T-helper 17 cell (primary cell): Measurements from ENCODE around the gene IRF3. TPM values are rescaled to one million over a fixed set of nuclear protein-coding genes. Genes with fewer than 3 reads are reported as not detected.
"Not testable (repeated sequence)": the region's sequence is repeated elsewhere in the genome, so short reads cannot be mapped to it uniquely, and the experiment has no call there.

ENCODE experiments used
- ATAC-seq: fragments of 150-1000 bp; cut with Tn5 transposase; 2 replicates; pipeline ENCODE4 v1.10.0; 2021; ENCODE audit warnings: mild to moderate bottlenecking, moderate library complexity
- DNase-seq, 3 donors: peaks; one replicate each; pipeline versions ENCODE4 v3.0.0 to v3.0.0-alpha.2; 2020 to 2021
- H3K9me3 ChIP-seq: one replicate; pipeline ENCODE4 v1.7.0; 2013; ENCODE audit warnings: low read length, mild to moderate bottlenecking; ENCODE audit not compliant: control insufficient read depth, poor library complexity, severe bottlenecking
- H3K27ac Mint-ChIP-seq: one replicate; pipeline ENCODE4 v1.8.0; 2022; ENCODE audit warnings: mild to moderate bottlenecking, moderate library complexity, mixed read lengths
- H3K27me3 Mint-ChIP-seq: one replicate; pipeline ENCODE4 v1.8.0; 2022; ENCODE audit warnings: mixed read lengths
- H3K36me3 Mint-ChIP-seq: one replicate; pipeline ENCODE4 v1.8.0; 2022; ENCODE audit warnings: low read depth, mixed read lengths
- H3K4me1 Mint-ChIP-seq: one replicate; pipeline ENCODE4 v1.8.0; 2022; ENCODE audit warnings: mild to moderate bottlenecking, mixed read lengths
- H3K4me3 Mint-ChIP-seq: one replicate; pipeline ENCODE4 v1.8.0; 2022; ENCODE audit warnings: mild to moderate bottlenecking, moderate library complexity, mixed read lengths
- total RNA-seq, 4 donors: library from RNA in 2 of 4; stranded (reverse) in 2 of 4; gene quantifications; one replicate each; pipeline ENCODE4 v1.2.3 and lab custom pipeline; 2022 to 2026

The IRF3 gene
- total RNA-seq, 2 donors from 2014 or later: 162 to 181 TPM

- Mint-ChIP-seq H3K27me3 (no peaks in the 10 kb centered on the region), H3K4me3 (peak within 1 kb of the TSS; percentile 95), H3K27ac (peak within 1 kb of the TSS; percentile 98), H3K36me3 (peaks cover 4% of the 10 kb centered on the region), H3K4me1 (peaks cover 50% of the 10 kb centered on the region)
- no peaks in the 10 kb centered on the region for H3K9me3 ChIP-seq
- DNase-seq (peak; percentile 98 to 100 (median 99)), ATAC-seq (peak; percentile 75)
These were observed 23.8 kb downstream of the IRF3 start, which contains the start of gene SCAF1 for GRCh38 chr19:49641688-49642491. SCAF1 (plus strand) TSS chr19:49642209; CDS start chr19:49645027, 2,818 bp downstream.

- peaks cover 4% of the 10 kb centered on the region for H3K36me3 Mint-ChIP-seq
- H3K9me3 ChIP-seq: no peaks in the 10 kb centered on the region
- peak within 1 kb of the TSS; percentile 95 for H3K4me3 Mint-ChIP-seq
- peak within 1 kb of the TSS; percentile 98 for H3K27ac Mint-ChIP-seq
- H3K27me3 Mint-ChIP-seq: no peaks in the 10 kb centered on the region
- peak; percentile 74 for ATAC-seq
- H3K4me1 Mint-ChIP-seq: peaks cover 50% of the 10 kb centered on the region
- peak; percentile 96 to 99 (median 98) for DNase-seq
These were observed 25.4 kb downstream of the IRF3 start, which contains the start of gene RRAS for GRCh38 chr19:49640113-49640898. RRAS (minus strand) TSS chr19:49640143; CDS start chr19:49640098, 45 bp downstream.

GRCh38 chr19:49639401-49640112 lies 26.1 kb downstream of the IRF3 start:
- H3K4me3 Mint-ChIP-seq: peak overlapping the region; percentile 95
- DNase-seq (no peak), ATAC-seq (no peak)
- H3K27ac Mint-ChIP-seq: peak overlapping the region; percentile 98
- H3K9me3 ChIP-seq: no peaks in the 10 kb centered on the region
- H3K4me1 Mint-ChIP-seq: peaks cover 50% of the 10 kb centered on the region
- H3K36me3 Mint-ChIP-seq: peaks cover 4% of the 10 kb centered on the region
- no peaks in the 10 kb centered on the region for H3K27me3 Mint-ChIP-seq

GRCh38 chr19:49637821-49638738 lies 27.6 kb downstream of the IRF3 start:
- H3K36me3 Mint-ChIP-seq: no peaks in the 10 kb centered on the region
- no peaks in the 10 kb centered on the region for H3K9me3 ChIP-seq
- DNase-seq (no peak), ATAC-seq (no peak)
- H3K4me1 Mint-ChIP-seq: peaks cover 40% of the 10 kb centered on the region
- H3K4me3 Mint-ChIP-seq: peak overlapping the region; percentile 76
- H3K27me3 Mint-ChIP-seq: no peaks in the 10 kb centered on the region
- peak overlapping the region; percentile 98 for H3K27ac Mint-ChIP-seq

- peak overlapping the region; percentile 25 for H3K4me3 Mint-ChIP-seq
- H3K27ac Mint-ChIP-seq: peak overlapping the region; percentile 27
These were observed 29.3 kb downstream of the IRF3 start for GRCh38 chr19:49636233-49636932.

GRCh38 chr19:49635530-49636232 lies 30.0 kb downstream of the IRF3 start:
- H3K27me3 Mint-ChIP-seq: no peaks in the 10 kb centered on the region
- no peaks in the 10 kb centered on the region for H3K36me3 Mint-ChIP-seq
- ATAC-seq: no peak
- no peak for DNase-seq
- no peak overlapping the region for H3K4me3 Mint-ChIP-seq
- H3K4me1 Mint-ChIP-seq: peaks cover 25% of the 10 kb centered on the region
- H3K9me3 ChIP-seq: no peaks in the 10 kb centered on the region
- H3K27ac Mint-ChIP-seq: peak overlapping the region; percentile 27

More at GRCh38 chr19:49636233-49636932, 29.3 kb downstream of the IRF3 start:
- no peak for ATAC-seq
- H3K9me3 ChIP-seq: no peaks in the 10 kb centered on the region
- no peaks in the 10 kb centered on the region for H3K36me3 Mint-ChIP-seq
- peaks cover 29% of the 10 kb centered on the region for H3K4me1 Mint-ChIP-seq
- H3K27me3 Mint-ChIP-seq: no peaks in the 10 kb centered on the region
- DNase-seq: no peak

GRCh38 chr19:49633273-49633672 lies 32.4 kb downstream of the IRF3 start:
- not testable (repeated sequence) for H3K27me3 Mint-ChIP-seq, DNase-seq, H3K36me3 Mint-ChIP-seq, H3K4me1 Mint-ChIP-seq, H3K9me3 ChIP-seq, H3K27ac Mint-ChIP-seq, ATAC-seq, H3K4me3 Mint-ChIP-seq

GRCh38 chr19:49632576-49632975 lies 33.1 kb downstream of the IRF3 start:
- no peaks in the 10 kb centered on the region for H3K36me3 Mint-ChIP-seq
- no peak overlapping the region for H3K4me3 Mint-ChIP-seq
- DNase-seq (no peak), ATAC-seq (no peak)
- no peaks in the 10 kb centered on the region for H3K27me3 Mint-ChIP-seq
- H3K27ac Mint-ChIP-seq: peak overlapping the region; percentile 11
- H3K9me3 ChIP-seq: no peaks in the 10 kb centered on the region
- peaks cover 4% of the 10 kb centered on the region for H3K4me1 Mint-ChIP-seq

GRCh38 chr19:49631610-49632192 lies 34.0 kb downstream of the IRF3 start:
- H3K4me1 Mint-ChIP-seq: peaks cover 2% of the 10 kb centered on the region
- DNase-seq: no peak
- no peak overlapping the region for H3K4me3 Mint-ChIP-seq
- H3K27ac Mint-ChIP-seq: peak overlapping the region; percentile 11
- no peaks in the 10 kb centered on the region for H3K27me3 Mint-ChIP-seq
- no peaks in the 10 kb centered on the region for H3K36me3 Mint-ChIP-seq
- ATAC-seq: no peak
- no peaks in the 10 kb centered on the region for H3K9me3 ChIP-seq

GRCh38 chr19:49631014-49631588 lies 34.6 kb downstream of the IRF3 start:
- no peaks in the 10 kb centered on the region for H3K9me3 ChIP-seq
- ATAC-seq (no peak), DNase-seq (no peak)
- Mint-ChIP-seq H3K27me3 (no peaks in the 10 kb centered on the region), H3K27ac (peak overlapping the region; percentile 65), H3K4me1 (peaks cover 2% of the 10 kb centered on the region), H3K4me3 (no peak overlapping the region), H3K36me3 (no peaks in the 10 kb centered on the region)

- no peak overlapping the region for H3K27ac Mint-ChIP-seq
- no peaks in the 10 kb centered on the region for H3K9me3 ChIP-seq
- no peaks in the 10 kb centered on the region for H3K27me3 Mint-ChIP-seq
- H3K36me3 Mint-ChIP-seq: no peaks in the 10 kb centered on the region
- no peak overlapping the region for H3K4me3 Mint-ChIP-seq
- ATAC-seq: no peak
- H3K4me1 Mint-ChIP-seq: peaks cover 2% of the 10 kb centered on the region
- DNase-seq: no peak
These were observed 36.0 kb downstream of the IRF3 start for GRCh38 chr19:49629659-49630058.
